ENCODE results near the gene RABGAP1L. TPM values are rescaled to one million over a fixed set of nuclear protein-coding genes. Genes with fewer than 3 reads are reported as not detected.

The RABGAP1L gene
- total and polyA plus RNA-seq, 2 of the 4 experiments (the other 2 are of a cell fraction): 7.9 to 26.7 TPM

GRCh38 chr1:174626031-174627025 lies 467.0 kb downstream of the RABGAP1L start (continued):
- TF ChIP-seq CHD1 (IDR thresholded peaks at IDR 0.05; ENCODE audit: low read depth, low read length) (no peak), BHLHE40 (IDR thresholded peaks at IDR 0.05; ENCODE audit: low read depth, low read length) (no peak)

- Histone ChIP-seq H3K27me3 (ENCODE audit: control insufficient read depth, insufficient read depth, low read length) (no peaks in the 10 kb centered on the region), H2AK9ac (replicated peaks; ENCODE audit: low read depth, low read length, poor library complexity) (no peak overlapping the region), H3K23ac (ENCODE audit: low read depth, low read length) (no peak overlapping the region), H3K36me3 (ENCODE audit: control insufficient read depth, insufficient read depth, low read length) (no peaks in the 10 kb centered on the region), H4K5ac (ENCODE audit: low read depth, low read length) (no peak overlapping the region), H4K91ac (ENCODE audit: insufficient read depth, low read depth, low read length) (no peak overlapping the region), H3K27ac (ENCODE audit: insufficient read depth, low read length) (no peak overlapping the region), H2BK15ac (ENCODE audit: low read depth, low read length) (no peak overlapping the region), H3K9me3 (ENCODE audit: control insufficient read depth, insufficient read depth, low read length) (no peaks in the 10 kb centered on the region), H3K9ac (ENCODE audit: low read depth, low read length) (no peak overlapping the region), H3K14ac (replicated peaks; ENCODE audit: low read depth, low read length) (no peak overlapping the region), H3K56ac (ENCODE audit: extremely low read depth, insufficient read depth, low read length) (no peak overlapping the region), H3K18ac (ENCODE audit: low read depth, low read length) (no peak overlapping the region), H3K4me2 (ENCODE audit: low read depth, low read length) (no peak overlapping the region), H3K9me1 (ENCODE audit: insufficient read depth, low read length) (no peaks in the 10 kb centered on the region), H4K20me1 (ENCODE audit: insufficient read depth, low read length) (no peaks in the 10 kb centered on the region), H3K4ac (ENCODE audit: low read depth, low read length) (no peak overlapping the region), H2BK20ac (ENCODE audit: low read depth, low read length) (no peak overlapping the region), H2BK5ac (ENCODE audit: low read depth, low read length, poor library complexity, severe bottlenecking) (no peak overlapping the region), H3K4me3 (ENCODE audit: insufficient read depth, low read depth, low read length) (no peak overlapping the region), H2AK5ac (ENCODE audit: low read depth, low read length) (no peak overlapping the region), H4K8ac (ENCODE audit: low read depth in 2 of 2, low read length in 2 of 2) (no peak overlapping the region), H2AFZ (replicated peaks; ENCODE audit: low read length, poor library complexity) (no peak overlapping the region), H3K79me1 (ENCODE audit: low read depth in 1 of 2, low read length in 2 of 2) (no peaks in the 10 kb centered on the region), H2BK120ac (ENCODE audit: low read depth, low read length) (no peak overlapping the region), H3K4me1 (ENCODE audit: control insufficient read depth, insufficient read depth, low read length) (no peaks in the 10 kb centered on the region)
- intact Hi-C loops (cut with micrococcal nuclease): no loop called here
- dilution Hi-C loops (cut with HindIII; ENCODE audit: low sequenced_read_pairs, unreplicated experiment): no loop called here
- ATAC-seq (ENCODE audit: low read depth) (no peak), DNase-seq (no peak)
- ChIA-PET POLR2A (ENCODE audit: unreplicated experiment) (no interaction called here), CTCF (no interaction called here)
- in situ Hi-C loops (cut with MboI; ENCODE audit: low sequenced_read_pairs): no loop called here
- BruUV-seq (replicated peaks): no TSS peak
- 86% methylated on average over 4 of the region's 4 CpGs; no CpG with 5 or more reads in 1 of the 2 experiments for WGBS, 2 experiments (ENCODE audit: extremely low coverage in 2 of 2, insufficient read length in 1 of 2)
- no peak for TF ChIP-seq FOS (IDR thresholded peaks at IDR 0.05; ENCODE audit: low read depth, low read length)
- no peak for TF ChIP-seq MAFK (IDR thresholded peaks at IDR 0.05; ENCODE audit: low read depth, low read length)
- TF ChIP-seq NFE2L2 (IDR thresholded peaks at IDR 0.05; ENCODE audit: low read depth, low read length): no peak
- no peak for TF ChIP-seq SMC3 (IDR thresholded peaks at IDR 0.05; ENCODE audit: low read depth, low read length)
- no peak for TF ChIP-seq CHD1 (IDR thresholded peaks at IDR 0.05; ENCODE audit: low read depth, low read length)
- TF ChIP-seq RAD21 (IDR thresholded peaks at IDR 0.05; ENCODE audit: low read length): no peak
- no peak for TF ChIP-seq MXI1 (IDR thresholded peaks at IDR 0.05; ENCODE audit: borderline replicate concordance, low read depth, low read length)
- no peak for TF ChIP-seq CTCF (conservative IDR thresholded peaks at IDR 0.05; ENCODE audit: low read depth, low read length)
- TF ChIP-seq RFX5 (IDR thresholded peaks at IDR 0.05; ENCODE audit: low read depth, low read length): no peak
- no peak for TF ChIP-seq ELK1 (IDR thresholded peaks at IDR 0.05; ENCODE audit: borderline replicate concordance, low read depth, low read length)
- no peak for TF ChIP-seq MAZ (IDR thresholded peaks at IDR 0.05; ENCODE audit: borderline replicate concordance, low read depth, low read length)
- no peak for TF ChIP-seq POLR2A (IDR thresholded peaks at IDR 0.05; ENCODE audit: low read depth, low read length)
- no peak for TF ChIP-seq RCOR1 (IDR thresholded peaks at IDR 0.05; ENCODE audit: insufficient replicate concordance, low read length)
Observed at GRCh38 chr1:174637487-174637886, 478.2 kb downstream of the RABGAP1L start.
